GM19240 (cell line): ENCODE data around the gene TRIM7.
"Not testable (repeated sequence)": the region's sequence is repeated elsewhere in the genome, so short reads cannot be mapped to it uniquely, and the experiment has no call there.

ENCODE experiments used
- DNase-seq: peaks from one replicate; pipeline ENCODE4 v3.0.0; 2011; ENCODE audit warnings: low spot score; ENCODE audit not compliant: insufficient read length

Gene TRIM7

DNA sequence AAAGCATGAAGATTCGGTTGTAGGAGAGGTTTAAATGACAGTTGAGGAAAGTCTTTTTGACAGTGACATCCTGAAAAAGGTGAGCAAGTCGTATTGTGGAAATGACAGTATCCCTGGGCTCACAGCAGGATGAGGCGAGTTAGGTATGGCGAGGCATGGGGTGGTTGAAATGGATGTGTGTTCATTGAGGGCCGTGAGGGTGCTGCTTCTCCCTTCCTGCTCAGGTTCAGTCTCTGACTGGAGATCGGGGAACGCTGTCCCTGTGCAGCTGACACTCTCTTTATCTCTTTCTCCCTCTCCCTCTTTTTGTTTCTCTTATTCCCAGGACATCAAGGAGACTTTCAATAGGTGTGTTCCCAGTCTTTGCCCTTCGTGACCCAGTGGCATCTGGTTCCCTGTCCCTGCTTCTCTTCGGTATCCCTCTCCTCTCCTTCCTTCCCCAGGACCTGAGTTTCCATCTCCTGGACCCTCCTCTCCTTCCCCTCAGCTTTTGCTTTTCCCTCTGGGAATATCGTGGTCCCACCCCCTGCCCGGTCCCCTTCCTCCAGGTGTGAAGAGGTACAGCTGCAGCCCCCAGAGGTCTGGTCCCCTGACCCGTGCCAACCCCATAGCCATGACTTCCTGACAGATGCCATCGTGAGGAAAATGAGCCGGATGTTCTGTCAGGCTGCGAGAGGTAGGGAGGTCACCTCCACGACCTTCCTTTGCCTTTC is 28.2 kb upstream of the TRIM7 start:
- DNase-seq, result no peak

GRCh38 chr5:181232593-181232992 is 27.6 kb upstream of the TRIM7 start:
- DNase-seq, result no peak

DNA sequence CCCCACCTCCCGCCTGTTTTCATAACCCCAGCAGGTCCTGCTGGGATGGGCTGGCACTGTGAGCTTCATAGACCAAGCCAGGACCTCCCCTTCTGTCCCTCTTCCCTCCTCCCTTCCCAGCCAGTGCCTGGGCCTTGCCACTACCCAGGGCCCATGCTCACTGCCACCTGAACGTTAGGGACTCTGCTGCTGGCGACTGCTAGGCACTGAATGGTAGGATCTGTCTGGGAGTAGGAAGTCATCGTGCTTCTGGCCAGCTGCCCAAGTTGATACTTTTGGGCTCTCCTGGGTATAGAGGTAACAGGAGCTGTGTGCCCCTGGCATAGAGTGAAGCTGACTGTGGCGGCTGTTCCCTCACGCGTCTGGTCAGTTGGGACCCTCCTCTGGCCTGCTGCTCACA is 26.4 kb upstream of the TRIM7 start:
- DNase-seq, result no peak

GRCh38 chr5:181230551-181230950 is 25.6 kb upstream of the TRIM7 start:
- DNase-seq, result no peak

DNA sequence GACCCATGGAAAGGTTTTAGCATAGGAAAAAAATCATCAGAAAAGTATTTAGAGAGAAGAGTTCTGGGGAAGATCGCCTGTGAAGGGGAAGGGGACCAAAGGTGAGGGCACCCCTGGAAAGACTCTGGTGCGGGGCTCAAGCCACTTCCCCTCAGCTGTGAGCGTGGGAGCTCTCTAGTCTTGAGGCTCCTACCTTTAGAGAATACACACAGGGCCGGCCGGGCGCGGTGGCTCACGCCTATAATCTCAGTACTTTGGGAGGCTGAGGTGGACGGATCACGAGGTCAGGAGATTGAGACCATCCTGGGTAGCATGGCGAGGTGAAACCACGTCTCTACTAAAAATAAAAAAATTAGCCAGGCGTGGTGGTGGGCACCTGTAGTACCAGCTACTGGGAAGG is 25.0 kb upstream of the TRIM7 start:
- DNase-seq, result no peak

DNA sequence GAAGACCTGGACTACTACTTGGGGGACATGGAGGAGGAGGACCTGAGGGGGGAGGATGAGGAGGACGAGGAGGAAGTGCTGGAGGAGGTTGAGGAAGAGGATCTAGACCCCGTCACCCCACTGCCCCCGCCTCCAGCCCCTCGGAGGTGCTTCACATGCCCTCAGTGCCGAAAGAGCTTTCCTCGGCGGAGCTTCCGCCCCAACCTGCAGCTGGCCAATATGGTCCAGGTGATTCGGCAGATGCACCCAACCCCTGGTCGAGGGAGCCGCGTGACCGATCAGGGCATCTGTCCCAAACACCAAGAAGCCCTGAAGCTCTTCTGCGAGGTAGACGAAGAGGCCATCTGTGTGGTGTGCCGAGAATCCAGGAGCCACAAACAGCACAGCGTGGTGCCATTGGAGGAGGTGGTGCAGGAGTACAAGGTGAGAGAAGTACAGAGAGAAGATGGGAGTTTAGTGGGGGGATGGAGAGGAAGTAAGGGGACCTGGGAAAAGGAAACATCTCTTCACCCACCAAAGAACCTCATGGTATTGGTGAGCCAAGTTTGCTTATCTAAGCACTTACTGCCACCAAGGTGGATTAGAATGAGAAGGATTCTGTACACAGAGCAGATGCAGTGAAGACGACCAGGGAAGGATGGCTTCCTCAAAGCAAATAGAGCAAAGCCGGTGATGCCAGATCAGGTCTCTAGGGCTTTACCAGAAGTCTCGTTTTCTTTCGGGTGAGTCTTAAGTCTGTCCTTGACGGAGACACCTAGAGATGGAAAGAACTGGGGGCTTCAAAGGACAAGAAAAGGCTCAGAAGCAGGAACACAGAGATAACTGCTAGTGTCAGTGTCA is 19.6 kb upstream of the TRIM7 start:
- no peak for DNase-seq

GRCh38 chr5:181223729-181224389 is 18.9 kb upstream of the TRIM7 start:
- no peak for DNase-seq

GRCh38 chr5:181223058-181223728 is 18.2 kb upstream of the TRIM7 start, which contains the start of gene TRIM41:
TRIM41 (plus strand) TSS chr5:181223281; CDS start chr5:181224000, 719 bp downstream.
- DNase-seq, result peak; percentile 59

- no peak for DNase-seq
These were observed 17.6 kb upstream of the TRIM7 start for GRCh38 chr5:181222630-181223057.

GRCh38 chr5:181221792-181222629 is 17.0 kb upstream of the TRIM7 start:
- DNase-seq, result no peak

- no peak for DNase-seq
These were observed 16.3 kb upstream of the TRIM7 start for GRCh38 chr5:181221105-181221791.

DNA sequence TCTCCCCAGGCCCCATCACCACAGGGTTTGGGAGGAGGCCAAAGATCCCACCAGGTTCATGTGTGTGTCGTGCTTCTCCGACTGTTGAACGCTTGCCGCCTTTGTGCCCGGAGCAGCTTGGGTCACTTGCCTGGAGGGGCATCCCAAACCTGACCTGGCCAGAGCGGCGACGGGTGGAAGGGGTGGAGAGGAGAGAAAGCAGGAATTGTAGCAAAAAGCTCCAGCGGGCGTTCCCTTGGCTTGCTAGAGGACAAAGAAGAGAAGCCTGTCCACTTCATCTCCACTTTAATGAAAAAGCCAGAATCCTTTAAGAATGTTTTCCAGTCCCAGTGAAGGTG is 15.2 kb upstream of the TRIM7 start:
- DNase-seq, result no peak

DNA sequence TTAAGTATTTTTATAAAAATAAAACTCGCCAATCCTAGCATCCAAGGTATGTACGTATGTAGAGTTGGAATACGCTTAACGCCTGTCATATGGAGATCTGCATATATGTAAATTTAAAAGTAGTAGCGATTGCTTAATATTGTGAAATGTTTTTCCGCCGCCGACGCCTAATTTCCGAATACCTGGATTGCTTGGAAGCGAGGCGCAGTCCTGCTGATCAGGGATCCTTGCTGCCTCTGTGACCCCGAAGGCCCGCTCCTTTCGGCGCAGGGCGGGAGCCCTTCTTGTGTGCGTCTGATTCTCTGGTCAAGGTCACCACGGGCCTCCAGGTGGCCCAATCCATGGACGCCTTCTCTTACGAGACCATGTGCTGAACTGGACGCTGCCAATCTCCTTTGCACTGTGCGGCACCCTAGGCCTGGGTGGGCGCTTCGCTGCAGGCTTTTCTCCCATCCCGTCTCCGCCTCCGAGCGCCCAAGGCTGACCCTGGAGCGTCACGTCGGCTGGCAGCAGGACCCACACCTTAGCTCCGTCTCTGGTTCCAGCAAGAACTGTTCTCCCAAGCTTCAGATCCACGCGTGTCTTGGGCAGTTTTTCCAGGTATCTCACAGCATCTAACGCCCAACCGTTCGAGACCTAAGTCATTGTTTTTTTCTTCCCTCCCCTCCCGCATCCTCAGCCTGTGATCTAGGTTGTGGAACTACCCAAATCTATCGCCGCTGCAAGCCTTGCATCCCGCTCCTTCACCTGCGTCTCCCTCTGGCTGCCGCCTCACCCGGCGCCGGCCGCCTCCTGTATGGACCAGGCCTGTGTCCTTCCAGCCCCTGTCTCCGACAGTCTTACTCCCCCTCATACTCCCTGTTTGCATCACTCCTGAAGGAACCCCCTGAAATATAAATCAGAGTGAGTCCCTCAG is 14.5 kb upstream of the TRIM7 start:
- no peak for DNase-seq

DNA sequence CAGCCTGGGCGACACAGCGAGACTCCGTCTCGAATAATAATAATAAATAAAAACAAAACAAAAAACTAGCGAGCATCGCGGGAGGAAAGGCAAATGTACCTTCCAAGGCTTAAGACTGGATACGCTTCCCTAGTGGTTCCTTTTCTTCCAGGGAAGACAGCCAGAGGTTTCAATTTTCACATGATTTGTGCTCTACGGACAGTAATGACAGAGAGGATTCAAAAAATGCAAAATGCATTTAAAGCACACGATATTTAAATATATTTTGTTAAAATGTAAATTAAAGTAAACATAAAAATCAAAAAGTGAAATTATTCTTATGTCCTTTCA is 13.8 kb upstream of the TRIM7 start:
- DNase-seq, result no peak

DNA sequence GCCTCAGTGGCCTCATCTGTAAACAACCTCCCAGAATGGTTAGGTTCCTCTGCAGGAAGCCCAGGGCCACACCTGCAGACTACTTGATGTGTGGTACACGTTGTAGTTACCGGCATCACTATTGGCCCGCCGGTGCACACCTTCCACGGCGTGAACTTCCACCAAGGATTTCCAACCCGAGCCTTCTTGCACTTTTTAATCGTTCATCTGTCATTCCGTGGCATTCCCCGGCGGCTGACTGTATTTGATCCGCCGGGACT is 12.7 kb upstream of the TRIM7 start:
- no peak for DNase-seq

- DNase-seq, result no peak
These were observed 12.3 kb upstream of the TRIM7 start for GRCh38 chr5:181217111-181217802.

DNA sequence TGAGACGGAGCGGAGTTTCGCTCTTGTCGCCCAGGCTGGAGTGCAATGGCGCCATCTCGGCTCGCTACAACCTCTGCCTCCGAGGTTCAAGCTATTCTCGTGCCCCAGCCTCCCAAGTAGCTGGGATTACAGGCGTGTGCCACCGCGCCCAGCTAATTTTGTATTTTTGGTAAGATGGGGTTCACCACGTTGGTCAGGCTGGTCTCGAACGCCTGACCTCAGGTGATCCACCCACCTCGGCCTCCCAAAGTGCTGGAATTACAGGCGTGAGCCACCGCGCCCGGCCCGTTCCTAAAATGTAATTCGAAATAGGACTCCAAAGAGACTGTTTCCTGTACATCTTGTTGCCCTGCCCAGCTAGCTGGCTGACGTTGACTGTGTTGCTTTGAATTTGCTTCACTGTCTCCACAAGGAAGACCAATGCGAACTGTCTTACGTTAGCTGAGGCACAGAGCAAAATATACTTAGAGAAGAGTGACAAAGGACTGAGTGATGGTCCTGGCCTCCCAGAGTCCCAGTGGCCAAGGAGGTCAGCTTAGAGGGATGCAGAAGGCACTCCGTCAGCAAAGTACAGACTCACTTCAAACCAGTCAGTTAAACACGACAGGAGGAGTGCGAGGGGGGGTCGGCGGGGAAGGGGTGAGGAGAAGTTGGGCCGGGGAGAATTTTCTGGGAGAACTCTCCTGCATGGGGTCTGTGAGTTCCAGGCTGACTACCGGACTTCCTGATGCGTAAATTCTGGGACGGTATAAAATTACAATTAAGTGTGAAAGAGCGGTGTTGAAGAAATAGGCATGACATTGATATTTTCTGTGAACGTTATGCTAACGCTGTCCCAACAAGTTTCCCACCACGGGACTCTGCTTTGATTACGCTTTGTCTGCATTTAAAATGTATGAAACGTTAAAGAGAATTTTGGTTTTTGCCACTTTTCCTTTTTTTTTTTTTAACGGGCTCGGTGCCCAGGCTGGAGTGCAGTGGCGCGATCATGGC is 11.3 kb upstream of the TRIM7 start:
- DNase-seq, result no peak

DNA sequence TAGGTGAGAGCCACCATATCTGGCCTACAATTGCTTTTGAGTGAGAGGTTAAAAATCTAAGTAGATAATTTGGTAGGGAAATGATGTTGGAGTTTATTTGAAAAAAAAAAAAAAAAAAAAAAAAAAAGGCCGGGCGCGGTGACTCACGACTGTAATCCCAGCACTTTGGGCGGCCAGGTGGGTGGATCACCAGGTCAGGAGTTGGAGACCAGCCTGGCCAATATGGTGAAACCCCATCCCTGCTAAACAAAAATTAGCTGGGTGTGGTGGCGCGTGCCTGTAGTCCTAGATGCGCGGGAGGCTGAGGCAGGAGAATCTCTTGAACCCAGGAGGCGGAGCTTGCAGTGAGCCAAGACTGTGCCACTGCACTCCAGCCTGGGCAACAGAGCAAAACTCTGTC is 9.3 kb upstream of the TRIM7 start:
- DNase-seq, result not testable (repeated sequence)
